Activated CD8-positive, alpha-beta memory T cell treated with anti-CD3 and anti-CD28 coated beads for 36 hours (primary cell): ENCODE measurements around the gene PSD. TPM values are rescaled to one million over a fixed set of nuclear protein-coding genes. Genes with fewer than 3 reads are reported as not detected.
"Not testable (repeated sequence)": the region's sequence is repeated elsewhere in the genome, so short reads cannot be mapped to it uniquely, and the experiment has no call there.

Experiments
- CTCF ChIA-PET: fragments of 350-600 bp; sonication (Branson Sonifier 250); formaldehyde crosslinking; loops from one replicate; lab custom pipeline; 2021; ENCODE audit warnings: antibody characterized with exemption; lab: Charles Lee
- POLR2A ChIA-PET: fragments of 350-600 bp; sonication (Branson Sonifier 250); formaldehyde crosslinking; loops from one replicate; lab custom pipeline; 2021; ENCODE audit warnings: antibody characterized with exemption; lab: Charles Lee
- total RNA-seq, 2 experiments: library from RNA; stranded (reverse); gene quantifications; one replicate each; pipeline ENCODE4 v1.2.3, GENCODE V29; 2021

Gene PSD
- total RNA-seq = 1 to 10 TPM; 3.6 to 4.9 TPM

- ChIA-PET CTCF (no interaction called here), POLR2A (interaction anchor here (0.5 kb wide), 1 partner anchor 71 kb away, joined by 3 read pairs; no protein-coding TSS in a partner anchor)
Measured at GRCh38 chr10:102418622-102419268, at the start of gene PSD. Gene PSD, minus strand, starts transcription at chr10:102418785. Its CDS starts 1,747 bp downstream, at chr10:102417038.

GRCh38 chr10:102467971-102468438 is 49.4 kb upstream of the PSD start:
- CTCF ChIA-PET = interaction anchor here (1.0 kb wide), 1 partner anchor 17 kb away, joined by 4 read pairs; the partner anchor contains the start of gene C10orf95
- POLR2A ChIA-PET = no interaction called here

DNA sequence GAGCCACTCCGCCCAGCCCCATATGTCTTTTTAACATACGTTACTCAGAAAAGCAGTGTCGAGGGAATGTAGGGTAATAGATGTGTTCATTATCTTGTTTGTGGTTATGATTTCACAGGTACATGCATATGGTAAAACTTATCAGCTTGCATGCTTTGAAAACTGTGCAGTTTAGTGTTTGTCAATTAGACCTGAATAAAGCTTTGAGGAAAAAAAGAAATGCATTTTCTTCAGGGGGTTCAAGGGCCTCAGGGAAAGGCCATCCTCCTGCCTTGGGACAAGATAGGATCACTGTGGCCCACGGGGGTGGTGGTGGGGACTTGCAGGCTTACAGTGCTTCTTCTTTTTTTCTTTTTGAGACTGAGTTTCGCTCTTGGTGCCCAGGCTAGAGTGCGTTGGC is 48.7 kb upstream of the PSD start:
- POLR2A ChIA-PET = no interaction called here
- CTCF ChIA-PET = no interaction called here

- POLR2A ChIA-PET = interaction anchor here (0.7 kb wide), 1 partner anchor 15 kb away, joined by 3 read pairs; no protein-coding TSS in a partner anchor
- CTCF ChIA-PET = interaction anchor here (0.6 kb wide), 1 partner anchor 13 kb away, joined by 3 read pairs; no protein-coding TSS in a partner anchor
Measured at GRCh38 chr10:102465466-102465865, 46.9 kb upstream of the PSD start.

DNA sequence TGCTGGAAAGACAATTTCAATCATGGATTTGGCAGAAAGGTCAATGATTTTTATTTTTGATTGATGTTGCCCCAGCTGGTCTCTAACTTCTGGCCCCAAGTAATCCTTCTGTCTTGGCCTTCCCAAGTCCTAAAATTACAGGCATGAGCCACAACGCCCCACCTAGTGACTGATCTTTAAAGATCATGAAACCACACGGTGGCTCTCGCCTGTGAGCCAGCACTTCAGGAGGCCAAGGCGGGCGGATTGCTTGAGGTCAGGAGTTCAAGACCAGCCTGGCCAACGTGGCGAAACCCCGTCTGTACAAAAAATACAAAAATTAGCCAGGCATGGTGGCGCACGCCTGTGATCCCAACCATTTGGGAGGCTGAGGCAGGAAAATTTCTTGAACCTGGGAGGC is 45.4 kb upstream of the PSD start:
- ChIA-PET CTCF (no interaction called here), POLR2A (interaction anchor here (0.9 kb wide), 1 partner anchor 14 kb away, joined by 10 read pairs; no protein-coding TSS in a partner anchor)

GRCh38 chr10:102462512-102463054 is 44.0 kb upstream of the PSD start:
- CTCF ChIA-PET = interaction anchor here (0.6 to 3.2 kb wide), 5 partner anchors 10 to 64 kb away, joined by 3 to 18 read pairs (median 12); partner anchors contain the start of gene C10orf95
- POLR2A ChIA-PET = interaction anchor here (0.6 to 2.3 kb wide), 5 partner anchors 12 to 586 kb away, joined by 3 to 32 read pairs (median 3); partner anchors contain the start of genes C10orf95 and NFKB2

- CTCF ChIA-PET = interaction anchor here (0.5 to 3.2 kb wide), 11 partner anchors 8 to 231 kb away, joined by 3 to 18 read pairs (median 5); partner anchors contain the start of genes C10orf95 and CUEDC2
Measured at GRCh38 chr10:102461187-102462054, 42.8 kb upstream of the PSD start.

DNA sequence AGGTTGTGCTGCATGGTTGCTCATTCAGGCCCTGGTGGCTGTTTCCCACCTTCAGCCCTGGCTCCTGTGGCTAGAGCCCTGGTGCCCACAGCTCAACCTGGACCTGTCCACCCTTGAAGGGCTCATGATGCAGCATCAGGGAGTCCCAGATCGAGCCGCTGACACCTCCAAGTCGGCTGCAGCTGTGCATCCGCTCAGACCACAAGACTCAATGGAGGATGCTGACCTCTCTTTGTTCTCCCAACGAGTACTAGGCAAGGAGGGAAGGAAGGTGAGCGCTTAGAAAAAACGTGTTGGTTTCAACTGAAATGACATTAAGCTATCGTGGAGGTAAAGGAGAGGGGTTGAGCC is 42.2 kb upstream of the PSD start:
- CTCF ChIA-PET = interaction anchor here (1.1 to 3.2 kb wide), 8 partner anchors 8 to 230 kb away, joined by 3 to 18 read pairs (median 8); partner anchors contain the start of genes C10orf95 and CUEDC2
- POLR2A ChIA-PET = interaction anchor here (1.0 to 2.3 kb wide), 3 partner anchors 10 to 29 kb away, joined by 3 to 32 read pairs (median 4); partner anchors contain the start of genes C10orf95 and CUEDC2

More at GRCh38 chr10:102461187-102462054, 42.8 kb upstream of the PSD start:
- POLR2A ChIA-PET = interaction anchor here (0.6 to 2.3 kb wide), 10 partner anchors 11 to 585 kb away, joined by 3 to 32 read pairs (median 4); partner anchors contain the start of genes C10orf95, CUEDC2 and NFKB2

DNA sequence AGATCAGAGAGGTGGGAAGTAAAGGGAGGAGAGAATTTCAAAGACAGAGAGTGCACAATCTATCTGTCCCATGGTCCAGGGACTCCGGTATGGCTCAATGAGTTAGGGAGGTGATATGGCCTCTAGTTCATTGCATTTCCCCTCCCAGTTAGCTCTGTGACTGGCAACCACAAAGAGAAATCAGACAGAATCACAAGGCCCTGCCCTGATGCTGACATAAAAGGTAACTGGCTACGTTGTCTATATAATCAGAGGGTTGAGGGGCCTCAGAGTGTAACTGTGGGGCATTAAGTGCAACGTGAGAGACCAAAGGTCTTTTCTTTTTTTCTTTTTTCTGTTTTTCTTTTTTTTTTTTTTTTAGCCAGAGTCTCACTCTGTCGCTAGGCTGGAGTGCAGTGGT is 40.1 kb upstream of the PSD start:
- ChIA-PET CTCF (interaction anchor here (0.7 kb wide), 2 partner anchors 17 to 227 kb away, joined by 3 read pairs; no protein-coding TSS in a partner anchor), POLR2A (no interaction called here)

GRCh38 chr10:102457591-102458150 is 39.1 kb upstream of the PSD start:
- CTCF ChIA-PET = interaction anchor here (0.8 kb wide), 1 partner anchor 67 kb away, joined by 3 read pairs; no protein-coding TSS in a partner anchor

DNA sequence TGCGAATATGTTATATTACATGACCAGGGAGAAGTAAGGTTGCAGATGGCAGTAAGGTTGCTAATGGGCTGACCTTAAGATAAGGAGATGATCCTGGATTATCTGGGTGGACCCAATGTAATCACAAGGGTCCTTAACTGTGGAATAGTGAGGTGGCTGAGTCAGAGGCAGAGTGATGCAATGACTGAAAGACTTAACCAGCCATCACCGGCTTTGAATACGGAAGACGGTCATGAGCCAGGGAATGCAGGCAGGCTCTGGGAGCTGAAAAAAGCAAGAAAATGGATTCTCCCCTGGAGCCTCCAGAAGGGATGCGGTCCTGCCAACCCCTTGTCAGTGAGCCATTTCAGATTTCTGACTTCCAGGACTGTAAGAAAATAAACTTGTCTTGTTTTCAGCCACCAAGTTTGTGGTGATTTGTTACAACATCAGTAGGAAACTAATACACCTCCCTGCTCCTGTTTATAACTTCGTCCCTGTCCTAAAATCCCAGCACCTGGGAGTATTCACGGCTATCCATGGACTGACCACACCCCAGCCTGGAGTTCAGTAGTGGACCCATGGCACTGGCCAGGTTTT is 37.4 kb upstream of the PSD start:
- POLR2A ChIA-PET = no interaction called here
- CTCF ChIA-PET = no interaction called here

More at GRCh38 chr10:102457591-102458150, 39.1 kb upstream of the PSD start:
- POLR2A ChIA-PET = no interaction called here

DNA sequence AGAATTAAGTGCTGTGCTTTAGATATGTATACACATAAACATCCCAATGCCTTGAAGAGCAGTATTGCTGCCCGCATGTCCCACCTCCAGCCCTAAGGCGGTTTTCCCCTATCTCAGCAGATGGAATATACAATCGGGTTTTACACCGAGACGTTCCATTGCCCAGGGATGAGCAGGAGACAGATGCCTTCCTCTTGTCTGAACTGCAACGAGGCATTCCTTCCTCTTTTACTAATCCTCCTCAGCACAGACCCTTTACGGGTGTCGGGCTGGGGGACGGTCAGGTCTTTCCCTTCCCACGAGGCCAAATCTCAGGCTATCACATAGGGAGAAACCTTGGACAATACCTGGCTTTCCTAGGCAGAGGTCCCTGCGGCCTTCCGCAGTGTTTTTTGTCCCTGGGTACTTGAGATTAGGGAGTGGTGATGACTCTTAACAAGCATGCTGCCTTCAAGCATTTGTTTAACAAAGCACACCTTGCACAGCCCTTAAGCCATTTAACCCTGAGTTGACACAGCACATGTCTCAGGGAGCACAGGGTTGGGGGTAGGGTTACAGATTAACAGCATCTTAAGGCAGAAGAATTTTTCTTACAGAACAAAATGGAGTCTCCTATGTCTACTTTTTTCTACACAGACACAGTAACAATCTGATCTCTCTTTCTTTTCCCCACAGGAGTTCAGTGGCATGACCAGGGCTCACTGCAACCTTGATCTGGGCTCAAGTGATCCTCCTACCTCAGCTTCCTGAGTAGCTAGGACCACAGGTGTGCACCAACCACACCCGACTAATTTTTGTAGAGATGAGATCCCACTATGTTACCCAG is 36.3 kb upstream of the PSD start:
- POLR2A ChIA-PET = not testable (repeated sequence)

DNA sequence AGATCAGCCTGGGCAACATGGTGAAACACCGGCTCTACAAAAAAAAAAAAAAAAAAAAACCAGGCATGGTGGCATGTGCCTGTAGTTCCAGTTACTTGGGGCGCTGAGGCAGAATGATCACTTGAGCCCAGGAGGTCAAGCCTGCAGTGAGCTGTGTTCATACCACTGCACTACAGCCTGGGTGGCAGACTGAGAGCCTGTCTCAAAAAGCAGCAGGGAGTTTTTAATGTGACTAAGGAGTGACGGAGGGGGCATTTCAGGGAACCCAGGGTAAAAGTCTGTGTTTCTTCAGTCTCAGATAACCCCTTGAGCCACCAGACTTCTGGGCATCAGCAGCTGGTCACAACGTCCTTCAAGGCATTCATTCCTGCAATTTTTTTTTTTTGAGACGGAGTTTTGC is 34.9 kb upstream of the PSD start:
- POLR2A ChIA-PET = interaction anchor here (0.6 to 0.7 kb wide), 3 partner anchors 23 to 60 kb away, joined by 3 to 7 read pairs (median 3); no protein-coding TSS in a partner anchor
- CTCF ChIA-PET = interaction anchor here (0.7 to 4.7 kb wide), 7 partner anchors 8 to 300 kb away, joined by 3 to 52 read pairs (median 6); partner anchors contain the start of genes CUEDC2 and NFKB2

More for the DNA sequence above, 36.3 kb upstream of the PSD start:
- CTCF ChIA-PET = not testable (repeated sequence)

GRCh38 chr10:102452672-102453340 is 34.2 kb upstream of the PSD start:
- ChIA-PET POLR2A (interaction anchor here (0.5 to 4.9 kb wide), 4 partner anchors 20 to 1079 kb away, joined by 3 to 39 read pairs (median 4); partner anchors contain the start of gene CUEDC2), CTCF (interaction anchor here (0.7 to 4.7 kb wide), 11 partner anchors 9 to 299 kb away, joined by 3 to 52 read pairs (median 3); partner anchors contain the start of genes CUEDC2, FBXL15 and NFKB2)

DNA sequence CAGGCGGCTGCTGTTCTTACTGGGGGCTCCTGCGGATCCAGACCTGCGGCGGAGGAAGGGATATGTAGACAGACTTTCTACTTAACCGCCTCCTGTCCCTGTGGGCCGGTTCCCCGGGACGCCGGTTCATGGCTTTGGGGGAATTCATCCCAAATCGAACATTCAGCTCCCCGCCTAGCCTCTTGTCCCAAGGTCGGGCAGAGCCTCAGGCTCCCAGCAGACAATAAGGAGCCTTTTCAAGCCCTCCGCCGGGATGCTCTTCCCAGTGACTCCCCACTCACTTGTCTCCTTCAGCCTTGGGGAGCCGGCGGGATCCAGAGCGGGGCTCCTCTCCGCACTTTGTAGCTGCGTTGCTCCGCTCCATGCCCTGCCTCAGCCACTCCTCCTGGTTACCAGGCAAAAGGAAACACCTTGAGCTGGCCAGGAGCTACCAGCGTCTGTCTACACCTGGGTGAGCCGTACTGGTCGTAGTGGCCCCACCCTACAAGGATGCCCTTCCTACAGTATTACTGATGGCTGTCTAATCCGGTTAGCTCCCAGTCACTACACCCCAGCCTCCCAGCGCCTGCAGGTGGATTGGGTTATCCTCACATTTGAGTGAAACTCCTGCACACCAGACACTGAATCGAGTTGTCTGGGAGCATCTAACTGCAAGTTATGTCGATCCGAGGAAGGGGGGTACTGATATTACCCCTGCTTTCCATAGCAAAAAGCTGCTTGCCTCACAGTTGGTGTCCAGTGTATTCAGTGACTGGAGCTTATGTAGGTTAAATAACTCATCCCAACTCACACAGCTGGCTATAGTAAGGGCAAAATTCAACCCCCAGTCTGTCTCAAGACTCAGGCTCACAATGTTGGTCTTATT is 32.8 kb upstream of the PSD start, which contains the start of gene C10orf95:
Gene C10orf95, minus strand, starts transcription at position 439 of the 865 bp plus-strand sequence. CDS start 450 bp downstream, outside the sequence.
- CTCF ChIA-PET = interaction anchor here (0.7 to 4.7 kb wide), 11 partner anchors 10 to 222 kb away, joined by 3 to 52 read pairs (median 5); partner anchors contain the start of genes ACTR1A, CUEDC2, FBXL15 and NFKB2
- POLR2A ChIA-PET = interaction anchor here (0.6 to 4.9 kb wide), 15 partner anchors 10 to 298 kb away, joined by 3 to 39 read pairs (median 6); partner anchors contain the start of genes CUEDC2, FBXL15, NFKB2 and TRIM8
